GM12864 (cell line): ENCODE data around the gene TSPAN1.

Experiments used
- DNase-seq: peaks from one replicate; pipeline ENCODE4 v3.0.0-alpha.2; 2011; ENCODE audit warnings: low read depth
- H3K4me3 ChIP-seq: 2 replicates; pipeline ENCODE4 v1.5.1; 2011; ENCODE audit warnings: mild to moderate bottlenecking, low read depth, low read length, control low read depth
- CTCF ChIP-seq: IDR thresholded peaks from 2 replicates; pipeline ENCODE4 v1.5.1; 2011; ENCODE audit warnings: low read depth, mild to moderate bottlenecking, moderate library complexity, low read length, control low read depth, inconsistent platforms; ENCODE audit errors: missing control alignments

Gene TSPAN1

GRCh38 chr1:46171351-46171750, 3.5 kb upstream of the TSPAN1 start:
- no peak for TF ChIP-seq CTCF
- DNase-seq = no peak
- no peak overlapping the region for H3K4me3 ChIP-seq

GRCh38 chr1:46171871-46172270, 3.0 kb upstream of the TSPAN1 start:
- H3K4me3 ChIP-seq = no peak overlapping the region
- TF ChIP-seq CTCF = no peak
- no peak for DNase-seq

- H3K4me3 ChIP-seq = no peak overlapping the region
- TF ChIP-seq CTCF = no peak
- no peak for DNase-seq
Measured at GRCh38 chr1:46172321-46172720, 2.6 kb upstream of the TSPAN1 start.

GRCh38 chr1:46173361-46173856, 1.5 kb upstream of the TSPAN1 start:
- no peak for TF ChIP-seq CTCF
- no peak for DNase-seq

GRCh38 chr1:46175243-46175642, 356 bp downstream of the TSPAN1 start:
- no peak for TF ChIP-seq CTCF
- no peak overlapping the region for H3K4me3 ChIP-seq
- no peak for DNase-seq

More at GRCh38 chr1:46173361-46173856, 1.5 kb upstream of the TSPAN1 start:
- H3K4me3 ChIP-seq = no peak overlapping the region

- no peak for DNase-seq
- no peak within 1 kb of the TSS for H3K4me3 ChIP-seq
- no peak for TF ChIP-seq CTCF
Measured at GRCh38 chr1:46176211-46176865, 1.5 kb downstream of the TSPAN1 start, which contains the start of gene P3R3URF. TSS of gene P3R3URF (minus strand) at chr1:46176488. CDS start at chr1:46176471, 17 bp downstream.
